Uterus (tissue), 4 donors: ENCODE data around the gene TOMM7. TPM values are rescaled to one million over a fixed set of nuclear protein-coding genes. Genes with fewer than 3 reads are reported as not detected.

Source experiments
- DNase-seq, 2 donors: peaks; one replicate each; pipeline ENCODE4 v3.0.0-alpha.2; 2019 to 2020
- H3K27ac ChIP-seq, 2 donors: fragments of 200-600 bp; sonication (generic); 1 replicate in 1 of 2; 2 replicates in 1 of 2; pipeline ENCODE4 v1.5.1; 2016 to 2018
- H3K27me3 ChIP-seq, 2 donors: fragments of 200-600 bp; sonication (generic); one replicate each; pipeline ENCODE4 v1.5.1; 2018 to 2019; ENCODE audit warnings: control low read depth in 1 of 2
- H3K36me3 ChIP-seq, 2 donors: fragments of 200-600 bp; sonication (generic); one replicate each; pipeline ENCODE4 v1.5.1; 2019; ENCODE audit warnings: control low read depth in 1 of 2
- H3K4me1 ChIP-seq, 2 donors: fragments of 200-600 bp; sonication (generic); one replicate each; pipeline ENCODE4 v1.5.1; 2018 to 2019; ENCODE audit warnings: control low read depth in 1 of 2
- H3K4me3 ChIP-seq, 2 donors: fragments of 200-600 bp; sonication (generic); 1 replicate in 1 of 2; 2 replicates in 1 of 2; pipeline ENCODE4 v1.5.1; 2018 to 2019; ENCODE audit warnings: mild to moderate bottlenecking in 1 of 2
- H3K9me3 ChIP-seq, 2 donors: fragments of 200-600 bp; sonication (generic); one replicate each; pipeline ENCODE4 v1.5.1; 2019; ENCODE audit warnings: control low read depth in 1 of 2
- CTCF ChIP-seq, 4 experiments: fragments of 200-600 bp in 2 of 4; fragments of 450-650 bp in 2 of 4; sonication (generic) in 2 of 4; IDR thresholded peaks; one replicate each; pipeline ENCODE4 v1.5.1; 2016 to 2019; ENCODE audit warnings: antibody characterized with exemption in 4 of 4, mild to moderate bottlenecking in 2 of 4, moderate library complexity in 1 of 4
- POLR2A ChIP-seq, 2 donors: fragments of 450-650 bp; IDR thresholded peaks; one replicate each; pipeline ENCODE4 v1.6.1; 2016; ENCODE audit warnings: antibody characterized with exemption in 2 of 2, mild to moderate bottlenecking in 1 of 2, moderate library complexity in 1 of 2
- intact Hi-C: fragments of 100-400 bp; cut with DNase I; formaldehyde crosslinking; loops from one replicate; pipeline ENCODE4 v1.15.1; 2023; ENCODE audit warnings: low total_unique reads
- total RNA-seq, 4 donors: library from RNA; depleted of rRNA in 3 of 4; stranded (reverse); fragments of >200 nt in 3 of 4; gene quantifications; one replicate each; pipeline versions ENCODE4 v1.1.0 to v1.2.4, GENCODE V29; 2014 to 2023
- donor health status: DM: yes; HTN: yes; CAD: no.

TOMM7 gene
- total RNA-seq, 4 donors from 2014 or later, result 73.0 to 411 (median 210) TPM

GRCh38 chr7:22824760-22825159 is 2.1 kb upstream of the TOMM7 start:
- no peaks in the 10 kb centered on the region for H3K36me3 ChIP-seq
- no peak overlapping the region for H3K4me3 ChIP-seq
- no peak for DNase-seq
- H3K27me3 ChIP-seq, result no peaks in the 10 kb centered on the region
- no peaks in the 10 kb centered on the region for H3K9me3 ChIP-seq
- no peak for TF ChIP-seq POLR2A (IDR thresholded peaks at IDR 0.05)
- TF ChIP-seq CTCF (IDR thresholded peaks at IDR 0.05), result no peak
- no peak overlapping the region for H3K27ac ChIP-seq
- intact Hi-C loops, result no loop called here
- H3K4me1 ChIP-seq, result peaks cover 0 to 2% of the 10 kb centered on the region in 2 donors

GRCh38 chr7:22823142-22823497 is 471 bp upstream of the TOMM7 start:
- no peaks in the 10 kb centered on the region for H3K36me3 ChIP-seq
- TF ChIP-seq POLR2A (IDR thresholded peaks at IDR 0.05) (no peak), CTCF (IDR thresholded peaks at IDR 0.05) (no peak)
- peaks cover 0 to 5% of the 10 kb centered on the region in 2 donors for H3K4me1 ChIP-seq
- no peaks in the 10 kb centered on the region for H3K9me3 ChIP-seq
- intact Hi-C loops, result no loop called here
- DNase-seq, result no peak
- H3K27ac ChIP-seq, result peak overlapping the region; percentile 85 to 89
- no peaks in the 10 kb centered on the region for H3K27me3 ChIP-seq
- H3K4me3 ChIP-seq, result peak overlapping the region; percentile 71 to 85

- H3K9me3 ChIP-seq, result no peaks in the 10 kb centered on the region
- intact Hi-C loops, result no loop called here
These were observed 755 bp downstream of the TOMM7 start for GRCh38 chr7:22821702-22822485.

GRCh38 chr7:22819476-22819875 is 3.2 kb downstream of the TOMM7 start:
- Histone ChIP-seq H3K4me1 (peaks cover 0 to 5% of the 10 kb centered on the region in 2 donors), H3K27ac (no peak overlapping the region), H3K4me3 (no peak overlapping the region), H3K27me3 (no peaks in the 10 kb centered on the region), H3K9me3 (no peaks in the 10 kb centered on the region), H3K36me3 (no peaks in the 10 kb centered on the region)
- DNase-seq, result no peak
- intact Hi-C loops, result no loop called here
- no peak for TF ChIP-seq POLR2A (IDR thresholded peaks at IDR 0.05)
- no peak for TF ChIP-seq CTCF (IDR thresholded peaks at IDR 0.05)

More at GRCh38 chr7:22821702-22822485, 755 bp downstream of the TOMM7 start:
- no peak for DNase-seq
- peaks cover 0 to 5% of the 10 kb centered on the region in 2 donors for H3K4me1 ChIP-seq
- no peak for TF ChIP-seq POLR2A (IDR thresholded peaks at IDR 0.05)
- TF ChIP-seq CTCF (IDR thresholded peaks at IDR 0.05), result no peak
- peak overlapping the region; percentile 71 to 85 for H3K4me3 ChIP-seq
- no peaks in the 10 kb centered on the region for H3K36me3 ChIP-seq
- no peaks in the 10 kb centered on the region for H3K27me3 ChIP-seq
- H3K27ac ChIP-seq, result peak overlapping the region; percentile 85 to 89
